MM.1S (cell line): Measurements from ENCODE around the gene HTR1D.

ENCODE experiments used
- EZH2 ChIP-seq: fragments of 300-600 bp; sonication (generic); optimal IDR thresholded peaks from 2 replicates; pipeline ENCODE3; 2017; ENCODE audit warnings: low read depth, mild to moderate bottlenecking, antibody characterized with exemption, low read length, mixed read lengths
- EZH2phosphoT487 ChIP-seq: fragments of 300-600 bp; sonication (generic); IDR thresholded peaks from 2 replicates; pipeline ENCODE4 v1.6.1; 2018; ENCODE audit warnings: antibody characterized with exemption, low read length
- TF ChIP-seq, protein P1 (sequence below): fragments of 300-600 bp; sonication (generic); IDR thresholded peaks from 2 replicates; pipeline ENCODE4 v1.5.1; 2016; ENCODE audit warnings: antibody characterized with exemption, low read length, mixed read lengths

DNA sequence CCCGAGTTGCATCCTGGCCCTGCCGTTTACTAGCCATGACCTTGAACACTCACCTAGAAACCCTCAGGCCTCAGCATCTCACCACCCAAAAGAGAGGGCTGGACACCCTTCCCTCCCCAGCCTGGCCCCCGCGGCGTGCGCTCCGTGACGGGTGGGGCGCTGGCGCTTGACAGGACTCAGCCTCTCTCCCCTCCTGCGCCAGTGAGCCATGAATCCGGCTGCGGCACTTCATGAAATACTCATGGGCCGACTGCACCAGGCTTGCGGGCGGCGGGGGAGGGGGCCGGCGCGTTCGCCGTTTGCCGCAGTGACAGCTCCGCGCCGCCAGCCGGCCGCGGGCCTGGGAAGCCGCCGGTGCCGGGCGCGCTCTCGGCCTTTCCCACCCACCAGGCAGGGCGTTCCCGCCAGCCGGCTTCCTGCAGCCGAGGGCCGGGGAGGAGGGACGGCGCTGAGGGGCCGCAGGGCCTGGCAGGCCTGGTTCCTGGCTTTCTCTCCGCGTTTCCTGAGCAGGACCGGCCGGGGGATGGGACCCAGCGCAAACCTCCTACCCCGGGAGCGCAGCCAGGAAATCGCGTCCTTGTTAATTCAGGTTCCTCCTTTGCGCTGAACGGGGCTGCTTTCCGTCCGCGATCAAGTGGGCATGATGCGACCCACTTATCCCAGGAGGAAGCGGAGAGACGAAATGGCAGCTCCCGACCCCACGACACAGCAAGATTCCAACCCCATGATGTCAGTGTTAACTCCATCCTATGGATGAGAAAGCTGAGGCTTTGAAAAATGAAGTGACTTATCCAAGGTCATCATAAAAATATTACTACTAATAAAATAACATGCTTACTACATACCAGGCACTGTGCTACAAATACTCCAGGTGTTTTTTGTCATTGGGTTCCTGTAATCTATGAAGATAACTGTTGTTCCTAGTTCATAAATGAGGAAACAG lies 39.6 kb downstream of the HTR1D start:
- TF ChIP-seq, protein P1, sequence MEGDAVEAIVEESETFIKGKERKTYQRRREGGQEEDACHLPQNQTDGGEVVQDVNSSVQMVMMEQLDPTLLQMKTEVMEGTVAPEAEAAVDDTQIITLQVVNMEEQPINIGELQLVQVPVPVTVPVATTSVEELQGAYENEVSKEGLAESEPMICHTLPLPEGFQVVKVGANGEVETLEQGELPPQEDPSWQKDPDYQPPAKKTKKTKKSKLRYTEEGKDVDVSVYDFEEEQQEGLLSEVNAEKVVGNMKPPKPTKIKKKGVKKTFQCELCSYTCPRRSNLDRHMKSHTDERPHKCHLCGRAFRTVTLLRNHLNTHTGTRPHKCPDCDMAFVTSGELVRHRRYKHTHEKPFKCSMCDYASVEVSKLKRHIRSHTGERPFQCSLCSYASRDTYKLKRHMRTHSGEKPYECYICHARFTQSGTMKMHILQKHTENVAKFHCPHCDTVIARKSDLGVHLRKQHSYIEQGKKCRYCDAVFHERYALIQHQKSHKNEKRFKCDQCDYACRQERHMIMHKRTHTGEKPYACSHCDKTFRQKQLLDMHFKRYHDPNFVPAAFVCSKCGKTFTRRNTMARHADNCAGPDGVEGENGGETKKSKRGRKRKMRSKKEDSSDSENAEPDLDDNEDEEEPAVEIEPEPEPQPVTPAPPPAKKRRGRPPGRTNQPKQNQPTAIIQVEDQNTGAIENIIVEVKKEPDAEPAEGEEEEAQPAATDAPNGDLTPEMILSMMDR = no peak
- no peak for TF ChIP-seq EZH2
- no peak for TF ChIP-seq EZH2phosphoT487
